Chondrocyte (in vitro differentiated cells): ENCODE measurements around the gene PDCD7. TPM values are rescaled to one million over a fixed set of nuclear protein-coding genes. Genes with fewer than 3 reads are reported as not detected.
A peak's percentile ranks its signal among the peaks of the same experiment; 100 is the strongest.

Experiments used
- DNase-seq: peaks from one replicate; pipeline ENCODE4 v3.0.0; 2021; ENCODE audit warnings: mixed read lengths, low spot score
- H3K27ac Mint-ChIP-seq: one replicate; pipeline ENCODE4 v1.8.0; 2021; ENCODE audit warnings: mild to moderate bottlenecking, moderate library complexity, mixed read lengths; ENCODE audit not compliant: unreplicated experiment
- H3K27me3 Mint-ChIP-seq: 2 replicates; pipeline ENCODE4 v1.8.0; 2021; ENCODE audit warnings: low read depth, mixed read lengths
- H3K36me3 Mint-ChIP-seq: 2 replicates; pipeline ENCODE4 v1.8.0; 2021; ENCODE audit warnings: low read depth, mixed read lengths
- H3K4me1 Mint-ChIP-seq: 2 replicates; pipeline ENCODE4 v1.8.0; 2021; ENCODE audit warnings: low read depth, mild to moderate bottlenecking, mixed read lengths
- H3K4me3 Mint-ChIP-seq: one replicate; pipeline ENCODE4 v1.8.0; 2021; ENCODE audit warnings: mild to moderate bottlenecking, moderate library complexity, mixed read lengths; ENCODE audit not compliant: unreplicated experiment
- H3K9me3 Mint-ChIP-seq: 2 replicates; pipeline ENCODE4 v1.8.0; 2021; ENCODE audit warnings: low read depth, mixed read lengths
- CTCF ChIP-seq: fragments of 200-600 bp; sonication (generic); IDR thresholded peaks from 2 replicates; pipeline ENCODE4 v1.5.0; 2021; ENCODE audit warnings: antibody characterized with exemption, mild to moderate bottlenecking, moderate library complexity
- total RNA-seq: library from RNA; stranded (reverse); gene quantifications from 3 replicates; pipeline ENCODE4 v1.2.1, GENCODE V29; 2021

PDCD7 gene
- total RNA-seq, 1 donor from 2014 or later = 14.7 TPM

DNA sequence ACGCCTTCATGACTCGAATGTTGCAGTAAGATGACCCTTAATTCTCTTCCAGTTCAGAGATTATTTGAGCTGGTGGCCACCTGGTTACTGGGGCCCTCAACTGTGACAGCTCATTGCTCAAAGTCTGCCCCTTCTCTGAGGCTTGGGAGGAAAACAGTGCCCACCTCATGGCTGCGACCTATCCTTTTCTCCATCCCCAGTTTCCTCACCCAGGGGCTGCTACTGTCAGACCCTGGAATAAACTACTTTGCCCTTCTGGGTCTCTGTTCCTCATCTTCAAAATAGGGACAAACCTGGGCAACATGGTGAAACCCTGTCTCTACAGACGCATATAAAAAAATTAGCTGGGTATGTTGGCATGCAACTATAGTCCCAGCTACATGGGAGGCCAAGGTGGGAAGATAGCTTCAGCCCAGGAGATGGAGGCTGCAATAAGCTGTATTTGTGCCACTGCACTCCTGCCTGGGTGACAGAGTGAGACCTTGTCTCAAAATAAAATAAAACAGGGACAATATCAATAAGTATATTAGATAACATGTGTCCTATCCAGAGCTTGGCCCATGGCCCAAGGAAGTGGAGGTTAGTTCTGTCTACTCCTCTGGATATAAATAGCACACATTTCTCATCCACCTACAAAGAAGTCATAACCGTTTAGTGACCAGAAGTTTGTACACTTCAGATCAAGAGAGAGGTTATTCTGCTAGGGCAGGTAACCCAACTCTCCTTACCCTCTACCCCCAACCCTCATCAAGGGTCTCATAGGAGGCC, 63.6 kb downstream of the PDCD7 start:
- Mint-ChIP-seq H3K4me3 (no peak overlapping the region), H3K4me1 (peaks cover 68% of the 10 kb centered on the region), H3K36me3 (no peaks in the 10 kb centered on the region), H3K9me3 (no peaks in the 10 kb centered on the region), H3K27ac (peak overlapping the region; percentile 55), H3K27me3 (no peaks in the 10 kb centered on the region)
- no peak for TF ChIP-seq CTCF
- DNase-seq = no peak

- Mint-ChIP-seq H3K4me3 (no peak overlapping the region), H3K27ac (peak overlapping the region; percentile 55), H3K36me3 (no peaks in the 10 kb centered on the region), H3K27me3 (no peaks in the 10 kb centered on the region), H3K4me1 (peaks cover 68% of the 10 kb centered on the region), H3K9me3 (no peaks in the 10 kb centered on the region)
- no peak for TF ChIP-seq CTCF
- no peak for DNase-seq
These were observed 64.4 kb downstream of the PDCD7 start for GRCh38 chr15:65069179-65069578.

- H3K9me3 Mint-ChIP-seq = no peaks in the 10 kb centered on the region
- H3K27me3 Mint-ChIP-seq = no peaks in the 10 kb centered on the region
- peaks cover 68% of the 10 kb centered on the region for H3K4me1 Mint-ChIP-seq
- no peaks in the 10 kb centered on the region for H3K36me3 Mint-ChIP-seq
- TF ChIP-seq CTCF = no peak
- peak overlapping the region; percentile 48 for H3K4me3 Mint-ChIP-seq
- H3K27ac Mint-ChIP-seq = peak overlapping the region; percentile 38
- DNase-seq = no peak
These were observed 65.2 kb downstream of the PDCD7 start for GRCh38 chr15:65068403-65068788.

GRCh38 chr15:65067645-65068402, 65.8 kb downstream of the PDCD7 start, which contains the start of gene RASL12:
Gene RASL12, minus strand, starts transcription at chr15:65067991. Its CDS starts 156 bp downstream, at chr15:65067835.
- H3K27ac Mint-ChIP-seq = peak within 1 kb of the TSS; percentile 77
- no peak for DNase-seq
- H3K4me3 Mint-ChIP-seq = peak within 1 kb of the TSS; percentile 78
- TF ChIP-seq CTCF = no peak
- H3K36me3 Mint-ChIP-seq = no peaks in the 10 kb centered on the region
- no peaks in the 10 kb centered on the region for H3K9me3 Mint-ChIP-seq
- H3K4me1 Mint-ChIP-seq = peaks cover 74% of the 10 kb centered on the region
- H3K27me3 Mint-ChIP-seq = no peaks in the 10 kb centered on the region

Other genes starting within 250 kb of the PDCD7 start
- 3.4 to 4.3 TPM (median 3.8 TPM) in 3 replicates for gene ANKDD1A, start 221.9 kb downstream of the PDCD7 start, total RNA-seq
- gene SPG21, start 143.9 kb downstream of the PDCD7 start, total RNA-seq = 76.1 to 84.9 TPM (median 80.5 TPM) in 3 replicates
- gene MTFMT, start 104.2 kb downstream of the PDCD7 start, total RNA-seq = 10.7 to 13.4 TPM (median 13.3 TPM) in 3 replicates
- gene SLC51B, start 88.4 kb downstream of the PDCD7 start, total RNA-seq = not detected in 3 replicates
- 1.7 to 13.1 TPM (median 12.7 TPM) in 3 replicates for gene RASL12, start 65.8 kb downstream of the PDCD7 start, total RNA-seq
- gene KBTBD13, start 57.1 kb downstream of the PDCD7 start, total RNA-seq = not detected in 3 replicates
- gene UBAP1L, start 18.6 kb downstream of the PDCD7 start, total RNA-seq = 2.3 to 4.8 TPM (median 2.5 TPM) in 3 replicates
- 40.7 to 41.9 TPM (median 41.4 TPM) in 3 replicates for gene CLPX, start 51.5 kb upstream of the PDCD7 start, total RNA-seq
- 0.17 to 0.22 TPM (median 0.21 TPM) in 3 replicates for gene CILP, start 77.7 kb upstream of the PDCD7 start, total RNA-seq
- 7.1 to 8.7 TPM (median 8.2 TPM) in 3 replicates for gene PARP16, start 153.1 kb upstream of the PDCD7 start, total RNA-seq
- gene RNU5A-1, start 162.2 kb upstream of the PDCD7 start, total RNA-seq = not detected in 3 replicates
- gene RNU5B-1, start 170.9 kb upstream of the PDCD7 start, total RNA-seq = 11.4 TPM in 1 of 3 replicates, not detected in the others
- 0.13 to 0.31 TPM (median 0.27 TPM) in 3 replicates for gene IGDCC3, start 244.2 kb upstream of the PDCD7 start, total RNA-seq